HepG2 (cell line): ENCODE measurements around the gene BRMS1. TPM values are rescaled to one million over a fixed set of nuclear protein-coding genes. Genes with fewer than 3 reads are reported as not detected.

ENCODE experiments used
- ADNP ChIP-seq: sonication (generic); formaldehyde crosslinking; IDR thresholded peaks from 2 replicates; pipeline ENCODE4 v1.4.0; 2020; ENCODE audit warnings: missing genetic modification reagents
- ARNT2 ChIP-seq: sonication (generic); formaldehyde crosslinking; IDR thresholded peaks from 2 replicates; pipeline ENCODE4 v1.8.0; 2022; ENCODE audit warnings: mild to moderate bottlenecking, low read depth, missing genetic modification reagents, moderate library complexity
- CSRNP1 ChIP-seq: sonication (generic); formaldehyde crosslinking; IDR thresholded peaks from 2 replicates; pipeline ENCODE4 v1.8.1; 2023; ENCODE audit warnings: mild to moderate bottlenecking, missing genetic modification reagents
- EHMT2 ChIP-seq: fragments of 200-600 bp; sonication (generic); IDR thresholded peaks from 2 replicates; pipeline ENCODE4 v1.7.0; 2017; ENCODE audit warnings: antibody characterized with exemption, low read depth, low read length, borderline replicate concordance
- JDP2 ChIP-seq: sonication (generic); formaldehyde crosslinking; IDR thresholded peaks from 2 replicates; pipeline ENCODE4 v1.8.1; 2022; ENCODE audit warnings: missing genetic modification reagents, borderline replicate concordance
- NFE2 ChIP-seq: sonication (generic); formaldehyde crosslinking; IDR thresholded peaks from 2 replicates; pipeline ENCODE4 v1.4.0; 2020; ENCODE audit warnings: missing genetic modification reagents
- NR2F6 ChIP-seq, 2 experiments: IDR thresholded peaks; 2 replicates each; pipeline ENCODE4 v1.6.1; 2016; ENCODE audit warnings: antibody characterized with exemption in 1 of 2, mild to moderate bottlenecking in 1 of 2
- PRPF4 ChIP-seq: fragments of 200-400 bp; formaldehyde crosslinking; IDR thresholded peaks from 2 replicates; pipeline ENCODE4 v1.6.1; 2016; ENCODE audit warnings: low read length, low read depth; ENCODE audit not compliant: poor library complexity, severe bottlenecking
- SALL2 ChIP-seq: sonication (generic); formaldehyde crosslinking; IDR thresholded peaks from 2 replicates; pipeline ENCODE4 v1.8.1; 2023; ENCODE audit warnings: mild to moderate bottlenecking, missing genetic modification reagents, inconsistent platforms
- TAF15 ChIP-seq: fragments of 200-400 bp; formaldehyde crosslinking; IDR thresholded peaks from one replicate; pipeline ENCODE4 v1.6.1; 2018; ENCODE audit warnings: mild to moderate bottlenecking, low read depth, low read length; ENCODE audit not compliant: poor library complexity, severe bottlenecking
- THAP9 ChIP-seq: sonication (generic); formaldehyde crosslinking; IDR thresholded peaks from 2 replicates; pipeline ENCODE4; 2020; ENCODE audit warnings: missing genetic modification reagents, mild to moderate bottlenecking, borderline replicate concordance
- WIZ ChIP-seq: sonication (generic); formaldehyde crosslinking; IDR thresholded peaks from 2 replicates; pipeline ENCODE4 v1.5.1; 2020; ENCODE audit warnings: mild to moderate bottlenecking, missing genetic modification reagents
- ZMAT3 ChIP-seq: sonication (generic); formaldehyde crosslinking; conservative IDR thresholded peaks from 2 replicates; pipeline ENCODE4 v1.7.0; 2021; ENCODE audit warnings: missing genetic modification reagents
- ZNF251 ChIP-seq: sonication (generic); formaldehyde crosslinking; IDR thresholded peaks from 2 replicates; pipeline ENCODE4 v1.9.0; 2021; ENCODE audit warnings: mild to moderate bottlenecking, missing genetic modification reagents
- ZNF280B ChIP-seq: sonication (generic); formaldehyde crosslinking; IDR thresholded peaks from 2 replicates; pipeline ENCODE4 v1.5.0; 2020; ENCODE audit warnings: missing genetic modification reagents, mild to moderate bottlenecking, borderline replicate concordance
- ZNF34 ChIP-seq: sonication (generic); formaldehyde crosslinking; IDR thresholded peaks from 2 replicates; pipeline ENCODE4 v1.4.0; 2020; ENCODE audit warnings: mild to moderate bottlenecking, missing genetic modification reagents, borderline replicate concordance
- ZNF441 ChIP-seq: sonication (generic); formaldehyde crosslinking; IDR thresholded peaks from 2 replicates; pipeline ENCODE4 v1.7.0; 2021; ENCODE audit warnings: missing genetic modification reagents, borderline replicate concordance
- ZNF556 ChIP-seq: sonication (generic); formaldehyde crosslinking; IDR thresholded peaks from 2 replicates; pipeline ENCODE4 v1.4.0; 2020; ENCODE audit warnings: mild to moderate bottlenecking, missing genetic modification reagents, borderline replicate concordance
- ZNF616 ChIP-seq: sonication (generic); formaldehyde crosslinking; IDR thresholded peaks from 2 replicates; pipeline ENCODE4 v1.5.0; 2020; ENCODE audit warnings: low read depth, mild to moderate bottlenecking, missing genetic modification reagents
- ZNF709 ChIP-seq: sonication (generic); formaldehyde crosslinking; IDR thresholded peaks from 2 replicates; pipeline ENCODE4 v1.5.0; 2020; ENCODE audit warnings: mild to moderate bottlenecking, missing genetic modification reagents
- ZNF713 ChIP-seq: sonication (generic); formaldehyde crosslinking; IDR thresholded peaks from 2 replicates; pipeline ENCODE4 v1.4.0; 2020; ENCODE audit warnings: mild to moderate bottlenecking, missing genetic modification reagents
- ZNF766 ChIP-seq: sonication (generic); formaldehyde crosslinking; IDR thresholded peaks from 2 replicates; pipeline ENCODE4 v1.5.0; 2020; ENCODE audit warnings: missing genetic modification reagents, borderline replicate concordance
- ZNF883 ChIP-seq: sonication (generic); formaldehyde crosslinking; IDR thresholded peaks from 2 replicates; pipeline ENCODE4 v1.5.1; 2020; ENCODE audit warnings: mild to moderate bottlenecking, missing genetic modification reagents; ENCODE audit errors: not compliant biosample characterization
- polyA plus RNA-seq, 8 experiments: library from polyadenylated mRNA; depleted of rRNA in 3 of 8; stranded (reverse) in 7 of 8; unstranded in 1 of 8; fragments of >200 nt; fragmentation: Illumina TruSeq in 4 of 8; extraction: Trizol in 4 of 8; gene quantifications; 2 replicates each; pipeline versions ENCODE4 v1.2.1 to v1.2.3, GENCODE V29; 2011 to 2016; ENCODE audit warnings: low read depth in 4 of 8, missing spikeins in 1 of 8, mixed read lengths in 1 of 8; ENCODE audit not compliant: insufficient read depth in 1 of 8
- total RNA-seq, 5 experiments: library from RNA; depleted of rRNA; stranded (reverse); fragments of >200 nt; fragmentation: Illumina TruSeq; extraction: Trizol; gene quantifications; 2 replicates each; pipeline ENCODE4 v1.2.3, GENCODE V29; 2016; ENCODE audit warnings: low read depth in 1 of 5

BRMS1 gene
- total and polyA plus RNA-seq, 2 of the 13 experiments (the other 11 are each of a cell fraction or from before 2014, with no cell fraction given) = 15.8 to 55.7 TPM

- TF ChIP-seq CSRNP1 (CRISPR knock-in tag) (peak; percentile 70), ZNF616 (CRISPR knock-in tag) (0 out of 2 replicates have a peak, but pooled peaks have one; percentile 50), ZNF556 (CRISPR knock-in tag) (peak; percentile 54; the same call in 1 of the 2 replicates), ARNT2 (CRISPR knock-in tag) (peak; percentile 56), EHMT2 (no peak), ZNF766 (CRISPR knock-in tag) (0 out of 2 replicates have a peak, but pooled peaks have one; percentile 40), ZMAT3 (CRISPR knock-in tag) (no peak), ZNF709 (CRISPR knock-in tag) (no peak; the same call in 1 of the 2 replicates), ZNF280B (CRISPR knock-in tag) (peak; percentile 62; the same call in 1 of the 2 replicates), JDP2 (CRISPR knock-in tag) (no peak), ZNF441 (CRISPR knock-in tag) (no peak; the same call in 1 of the 2 replicates), SALL2 (CRISPR knock-in tag) (0 out of 2 replicates have a peak, but pooled peaks have one; percentile 61), NFE2 (no peak), NR2F6 (IDR thresholded peaks at IDR 0.05) (peak; percentile 57), NR2F6 (CRISPR knock-in tag; IDR thresholded peaks at IDR 0.05) (peak; percentile 73), THAP9 (CRISPR knock-in tag) (peak; percentile 70; the same call in 1 of the 2 replicates), ZNF34 (CRISPR knock-in tag) (no peak), PRPF4 (no peak), ZNF251 (CRISPR knock-in tag) (no peak), ZNF883 (CRISPR knock-in tag) (peak; percentile 79), TAF15 (no peak), WIZ (CRISPR knock-in tag) (no peak), ZNF713 (CRISPR knock-in tag) (no peak), ADNP (no peak)
Observed at GRCh38 chr11:66336234-66337102, 8.4 kb downstream of the BRMS1 start, which contains the start of gene RIN1 (continued).
